NCI-H128 (cell line): ENCODE measurements around the gene TGM2.
"Not testable (repeated sequence)": the region's sequence is repeated elsewhere in the genome, so short reads cannot be mapped to it uniquely, and the experiment has no call there.

ENCODE experiments used
- DNase-seq: peaks from one replicate; lab custom pipeline; 2025; ENCODE audit not compliant: unreplicated experiment; lab: John Stamatoyannopoulos, UW

Gene TGM2

DNA sequence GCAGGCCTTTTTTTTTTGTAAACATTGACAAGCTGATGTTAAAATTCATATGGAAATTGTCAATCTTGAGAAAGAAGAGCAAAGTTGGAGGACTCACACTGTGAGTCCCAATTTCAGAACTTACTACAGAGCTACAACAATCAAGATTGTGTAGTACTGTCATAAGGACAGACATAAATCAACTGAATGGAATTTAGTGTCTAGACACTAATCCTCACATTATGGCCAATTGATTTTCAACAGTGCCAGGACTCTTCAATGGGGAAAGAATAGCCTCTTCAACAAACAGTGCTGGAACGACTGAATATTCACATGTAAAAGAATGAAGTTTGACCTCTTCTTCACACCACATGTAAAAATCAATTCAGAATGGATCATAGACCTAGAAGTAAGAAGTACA, 60.8 kb downstream of the TGM2 start:
- no peak for DNase-seq

DNA sequence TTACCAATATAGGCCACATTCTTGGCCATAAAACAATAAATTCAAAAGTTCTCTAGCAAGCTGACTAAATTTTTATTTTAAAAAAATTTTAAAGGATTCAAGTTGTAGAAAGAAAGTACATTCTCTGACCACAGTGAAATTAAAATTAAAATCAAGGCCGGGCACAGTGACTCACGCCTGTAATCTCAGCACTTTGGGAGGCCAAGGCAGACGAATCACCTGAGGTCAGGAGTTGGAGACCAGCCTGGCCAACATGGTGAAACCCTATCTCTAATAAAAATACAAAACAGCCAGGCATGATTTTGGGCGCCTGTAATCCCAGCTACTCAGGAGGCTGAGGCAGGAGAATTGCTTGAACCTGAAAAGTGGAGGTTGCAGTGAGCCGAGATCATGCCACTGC, 62.9 kb downstream of the TGM2 start:
- DNase-seq, result not testable (repeated sequence)

DNA sequence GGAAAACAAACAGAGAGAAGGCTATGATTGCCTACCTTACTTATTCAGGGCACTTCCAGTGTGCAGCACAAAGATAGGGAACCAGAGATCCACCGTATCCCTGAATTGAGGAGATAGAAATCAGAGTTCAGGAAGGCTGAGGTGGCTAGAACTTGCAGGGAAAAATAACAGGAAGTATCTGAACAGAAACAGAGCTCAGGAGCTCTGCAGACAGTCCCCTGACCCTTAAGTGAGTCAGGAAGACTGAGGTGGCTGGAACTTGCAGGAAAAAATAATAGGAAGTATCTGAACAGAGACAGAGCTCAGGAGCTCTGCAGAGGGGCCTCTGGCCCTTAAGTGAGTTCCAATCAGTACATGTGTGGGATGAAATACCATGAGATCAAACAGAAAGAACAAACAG, 66.1 kb downstream of the TGM2 start:
- DNase-seq, result no peak

DNA sequence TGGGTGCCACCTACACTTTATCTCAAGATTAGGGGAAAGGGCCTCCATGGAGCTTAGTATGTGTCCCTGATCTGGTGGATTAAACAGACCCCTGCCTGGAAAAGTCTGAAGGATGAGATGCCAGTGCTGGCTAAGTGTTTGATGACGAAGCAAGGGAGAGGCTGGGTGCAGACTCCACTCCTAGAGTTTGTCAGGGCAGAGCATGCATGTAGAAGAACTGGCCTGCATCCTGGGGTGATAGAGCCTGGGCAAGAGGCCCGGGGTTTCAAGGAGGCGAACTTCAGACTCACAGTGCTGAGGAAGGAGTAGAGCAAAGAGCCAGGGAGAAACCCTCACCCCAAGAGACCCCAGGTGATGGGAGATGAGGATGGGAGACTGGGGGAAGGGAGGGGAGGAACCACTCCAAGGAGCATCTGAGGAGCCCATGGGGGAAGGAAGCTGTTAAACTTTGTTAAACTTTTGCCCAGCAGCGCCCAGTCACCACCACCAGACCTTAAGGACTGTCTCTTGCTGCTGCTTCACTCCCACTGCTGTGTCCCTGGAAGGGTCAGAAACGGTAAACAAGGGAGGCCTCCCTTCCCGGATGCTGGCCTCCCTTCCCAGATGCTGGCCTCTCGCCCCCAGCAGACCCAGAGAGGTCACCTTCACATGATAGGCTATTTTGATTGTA, 69.9 kb downstream of the TGM2 start:
- no peak for DNase-seq

DNA sequence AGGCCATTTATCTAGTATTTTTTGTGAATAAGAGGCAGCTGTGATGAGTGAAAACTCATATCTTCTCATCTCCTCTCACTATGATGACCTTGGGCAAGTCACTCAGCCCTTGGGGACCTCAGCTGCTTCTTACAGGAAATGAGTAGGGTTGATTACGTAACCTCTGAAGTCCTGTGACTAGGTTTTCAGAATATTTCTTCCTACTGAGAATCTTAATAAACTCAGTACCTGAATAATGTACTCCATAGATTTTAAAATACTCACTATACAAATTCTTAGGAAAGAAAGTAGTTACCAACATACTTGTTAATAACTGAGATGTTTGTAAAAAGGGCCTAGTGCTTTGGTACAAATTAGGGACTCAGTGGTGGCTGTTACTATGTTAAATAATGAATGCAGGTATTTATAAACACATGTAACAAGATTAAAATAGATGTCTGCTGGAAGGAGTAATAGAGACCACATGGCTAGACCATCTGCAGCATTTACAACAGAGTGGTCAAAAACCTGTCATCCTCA, 70.6 kb downstream of the TGM2 start:
- DNase-seq, result no peak

DNA sequence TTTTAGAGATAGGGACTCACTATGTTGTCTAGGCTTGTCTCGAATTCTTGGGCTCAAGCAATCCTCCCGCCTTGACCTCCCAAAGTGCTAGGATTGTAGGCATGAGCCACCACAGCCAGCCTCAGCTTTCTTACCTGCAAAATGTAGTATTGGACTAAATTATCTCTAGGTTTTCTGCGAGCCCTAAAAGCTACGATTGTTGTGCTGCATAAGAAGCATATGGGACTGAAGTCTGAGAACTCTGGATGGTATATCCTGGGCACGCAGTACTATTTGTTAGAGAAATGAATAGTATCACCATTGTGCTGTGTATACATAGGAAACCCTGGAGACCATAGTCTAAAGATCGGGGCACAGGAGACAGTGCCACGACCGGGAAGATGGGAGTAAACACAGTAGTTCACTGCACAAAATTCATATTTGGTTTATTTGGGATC, 71.4 kb downstream of the TGM2 start:
- no peak for DNase-seq

DNA sequence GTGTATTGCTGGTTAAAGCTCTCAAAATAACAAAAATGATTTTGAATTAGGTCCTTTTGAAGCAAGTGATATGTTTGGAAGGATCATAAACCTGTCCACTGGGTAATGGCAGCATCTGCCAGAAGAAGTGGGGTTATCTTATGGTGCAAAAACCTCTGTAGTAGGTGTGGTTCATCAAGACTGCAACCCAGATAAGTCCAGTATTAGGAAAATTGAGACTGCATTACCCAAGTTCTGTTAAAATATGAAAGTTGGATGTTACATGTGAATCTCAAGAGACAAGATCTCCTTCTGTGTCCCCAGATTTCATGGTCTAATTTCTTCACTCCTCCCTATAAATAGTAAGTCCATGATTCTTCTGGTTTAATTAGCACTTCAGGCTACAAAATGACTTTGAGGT, 72.2 kb downstream of the TGM2 start:
- no peak for DNase-seq

DNA sequence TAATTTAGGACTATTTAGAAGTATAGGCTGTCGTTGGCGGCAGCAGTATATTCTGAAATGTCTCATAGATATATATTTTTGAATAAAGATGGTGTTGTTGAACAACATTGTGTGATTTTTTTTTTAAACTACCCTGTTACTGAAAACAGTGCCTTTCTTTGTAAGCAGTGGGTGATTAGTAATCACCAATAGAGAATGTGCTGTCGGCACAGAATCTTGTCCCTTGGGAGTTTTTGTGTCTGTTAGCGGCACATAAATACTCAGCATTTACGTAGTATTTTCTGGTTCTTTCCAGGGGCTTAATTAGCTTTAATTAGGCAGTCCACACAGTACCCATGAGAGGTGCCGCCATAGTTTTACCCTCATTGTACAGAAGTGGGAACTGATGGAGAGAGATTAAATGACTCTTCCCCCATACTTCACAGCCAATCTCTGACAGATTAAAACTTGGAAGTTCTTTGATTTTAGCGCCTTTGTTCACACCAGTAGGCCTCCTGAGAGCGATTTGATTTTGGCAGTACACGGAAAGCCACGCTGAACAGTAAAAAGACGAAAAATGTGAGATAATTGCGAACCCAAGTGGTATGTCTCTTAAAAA, 72.7 kb downstream of the TGM2 start:
- DNase-seq, result no peak

DNA sequence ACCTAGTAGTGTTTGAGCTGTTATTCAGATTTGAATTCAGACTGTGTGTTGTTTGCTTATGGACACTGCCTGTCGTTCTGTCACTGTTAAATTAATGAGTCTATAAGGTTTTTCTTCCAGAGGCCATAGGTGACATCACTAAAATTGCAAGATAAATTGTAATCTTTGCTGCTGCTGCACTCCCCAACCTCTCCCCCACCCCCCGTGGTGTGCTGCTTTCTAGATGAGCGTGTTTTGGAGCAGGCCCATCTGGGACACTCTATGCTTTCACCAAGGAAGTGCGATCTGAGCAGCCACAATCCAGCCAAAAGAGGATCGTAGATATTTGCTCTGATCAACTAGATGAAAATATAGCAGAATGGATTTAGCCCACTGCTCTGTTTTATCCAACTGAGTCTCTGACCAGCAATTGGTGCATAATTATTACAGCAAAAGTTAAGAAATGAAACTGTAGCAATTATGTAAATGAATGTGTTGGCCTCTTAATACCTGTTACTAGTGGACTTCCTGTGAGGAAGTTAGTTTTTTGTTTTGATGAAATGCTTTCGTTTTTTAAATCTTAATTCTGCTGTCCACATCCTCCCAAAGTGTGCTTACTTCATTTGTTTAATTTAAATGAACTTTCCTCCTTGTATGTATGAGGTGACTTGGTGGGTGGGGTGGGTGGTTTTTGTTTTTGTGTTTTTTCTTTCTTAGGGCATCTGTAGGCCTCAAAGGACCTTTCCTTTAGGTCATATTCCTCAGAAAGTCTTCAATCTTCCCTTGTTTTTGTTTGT, 73.4 kb downstream of the TGM2 start:
- DNase-seq, result no peak

DNA sequence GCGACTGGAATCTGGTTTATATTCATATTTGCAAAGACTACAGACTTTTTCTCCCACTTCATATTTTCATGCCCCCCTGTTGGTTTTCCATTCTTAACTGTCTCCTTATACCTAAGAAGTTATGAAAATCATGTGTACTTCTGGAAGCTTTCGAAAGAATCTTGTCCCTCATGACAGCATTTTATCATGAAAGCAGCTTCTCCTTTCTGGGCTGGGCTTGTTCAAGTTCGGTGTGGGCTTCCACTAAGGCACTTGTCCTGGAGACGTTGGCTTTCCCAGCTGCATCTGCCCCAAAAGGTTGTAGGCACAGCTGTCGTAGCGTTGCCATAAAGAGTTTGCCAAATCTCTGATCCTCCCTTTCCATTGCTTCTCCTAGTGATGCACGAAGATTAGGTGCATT, 75.0 kb downstream of the TGM2 start:
- DNase-seq, result no peak

DNA sequence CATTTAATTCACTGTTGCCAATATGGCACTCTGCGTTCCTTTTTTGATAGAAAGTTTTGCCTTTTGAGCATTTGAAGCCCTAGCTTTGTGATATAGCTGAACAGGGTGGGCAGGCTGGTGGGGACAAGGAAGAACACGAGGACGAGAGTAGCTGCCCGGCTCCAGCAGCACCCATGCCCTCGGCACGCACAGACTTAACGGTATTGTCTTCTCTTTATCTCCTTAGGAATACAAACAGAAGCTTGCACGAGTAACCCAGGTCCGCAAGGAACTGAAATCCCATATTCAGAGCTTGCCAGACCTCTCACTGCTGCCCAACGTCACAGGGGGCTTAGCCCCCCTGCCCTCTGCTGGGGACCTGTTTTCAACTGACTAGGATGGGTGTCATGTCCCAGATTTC, 75.6 kb downstream of the TGM2 start:
- no peak for DNase-seq

DNA sequence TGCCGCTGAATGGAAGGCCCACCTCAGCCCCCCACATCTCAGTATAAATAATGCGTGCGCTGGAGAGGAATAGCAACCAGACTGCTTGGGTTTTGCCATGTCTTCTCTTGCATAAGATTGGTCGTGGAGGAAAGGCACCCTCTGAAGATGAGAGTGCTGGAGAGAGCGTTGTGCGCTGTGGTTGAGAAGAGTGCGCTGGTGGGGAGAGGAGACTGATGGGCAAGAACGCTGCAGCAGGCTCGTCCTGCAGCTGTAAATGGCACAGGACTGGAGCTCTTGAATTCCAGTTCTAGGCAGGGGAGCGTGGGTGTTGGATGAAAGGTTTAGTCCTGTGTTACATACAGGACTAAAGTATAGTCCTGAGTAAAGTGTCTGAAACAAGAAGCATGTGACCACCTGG, 80.0 kb downstream of the TGM2 start:
- DNase-seq, result no peak

DNA sequence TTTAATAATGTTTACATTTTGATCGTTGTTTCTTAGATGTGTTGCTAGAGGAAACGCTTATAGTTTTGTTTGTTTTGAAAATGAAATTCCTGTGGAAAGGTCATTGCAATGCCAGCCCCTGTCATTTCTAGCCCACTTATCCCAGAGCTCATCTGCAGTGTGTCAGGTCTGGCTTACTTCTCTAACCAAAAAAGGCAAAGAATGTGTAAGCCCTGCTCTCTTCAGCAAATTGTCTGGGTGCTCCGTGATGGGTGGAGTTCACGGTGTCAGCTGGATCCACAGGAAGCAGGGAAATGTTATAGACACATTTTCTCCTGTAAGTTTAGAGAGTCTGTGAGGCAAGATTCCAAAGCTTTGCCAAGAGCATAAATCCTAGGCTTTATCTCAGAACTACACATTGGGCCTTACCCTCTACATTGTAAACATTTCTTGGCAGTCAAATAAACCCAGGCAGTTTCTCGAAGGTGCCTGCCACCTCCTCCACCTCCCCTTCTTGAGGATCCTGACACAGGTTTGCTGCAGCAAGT, 80.6 kb downstream of the TGM2 start:
- no peak for DNase-seq

DNA sequence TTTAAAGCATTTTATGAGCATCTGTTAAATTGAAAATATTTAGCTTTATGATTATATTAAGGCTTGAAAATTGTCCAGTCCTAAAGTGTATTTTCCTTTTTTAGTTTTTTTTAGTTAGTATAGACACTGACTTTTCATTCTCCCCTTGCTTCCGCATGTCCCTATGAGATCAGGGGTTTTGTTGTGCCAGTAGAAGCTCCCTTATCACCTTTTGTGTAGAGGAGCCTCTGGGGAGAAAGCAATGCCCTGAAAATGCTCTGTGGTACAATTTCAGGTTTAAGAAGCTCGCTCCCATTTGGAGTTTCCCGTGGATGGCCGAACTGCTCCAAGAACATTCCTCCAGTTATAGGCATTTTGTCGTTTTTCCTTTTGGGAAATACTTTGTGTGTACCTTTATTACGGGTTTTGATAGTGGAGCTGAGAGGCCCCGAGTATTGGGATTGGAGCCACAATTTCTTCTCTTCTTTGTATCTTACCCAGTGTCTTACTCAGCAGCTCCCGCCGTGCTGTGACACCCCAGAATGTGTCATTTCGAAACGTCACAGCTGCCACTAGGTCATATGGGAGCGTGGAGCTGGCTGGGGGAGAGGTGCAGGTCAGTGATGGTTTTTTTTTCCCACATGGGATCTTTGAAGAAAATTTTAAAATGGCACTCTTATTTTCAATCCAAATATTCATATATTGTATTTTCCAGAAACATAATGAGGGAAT, 81.6 kb downstream of the TGM2 start:
- no peak for DNase-seq

DNA sequence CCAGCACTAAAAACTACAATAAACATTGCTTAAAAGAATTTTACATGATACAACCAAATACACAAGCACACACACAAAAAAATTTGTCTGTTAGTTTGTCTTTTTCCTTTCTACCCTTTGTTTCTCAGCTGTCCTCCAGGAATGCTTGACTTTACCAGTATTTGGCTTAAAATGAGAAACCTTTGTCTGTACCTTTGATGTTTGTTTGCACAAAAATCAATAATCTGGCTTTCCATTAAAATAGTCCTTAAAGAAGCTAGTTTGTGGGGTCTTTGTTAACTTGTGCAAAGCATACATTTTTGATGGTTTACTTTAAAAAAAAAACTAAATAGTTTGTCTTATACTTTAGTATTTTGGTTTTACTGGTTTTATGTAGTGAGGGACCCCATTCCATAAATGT, 82.2 kb downstream of the TGM2 start:
- no peak for DNase-seq

DNA sequence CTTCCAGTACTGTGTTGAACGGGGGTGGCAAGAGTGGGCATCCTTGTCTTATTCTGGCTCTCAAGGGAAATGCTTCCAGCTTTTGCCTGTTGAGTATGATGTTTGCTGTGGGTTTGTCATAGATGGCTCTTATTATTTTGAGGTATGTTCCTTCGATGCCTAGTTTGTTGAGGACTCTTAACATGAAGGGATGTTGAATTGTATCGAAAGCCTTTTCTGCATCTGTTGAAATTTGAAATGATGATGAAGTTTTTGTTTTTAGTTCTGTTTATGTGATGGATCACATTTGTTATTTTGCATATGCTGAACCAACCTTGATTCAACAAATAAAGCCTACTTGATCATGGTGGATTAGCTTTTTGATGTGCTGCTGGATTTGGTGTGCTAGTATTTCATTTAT, 83.5 kb downstream of the TGM2 start:
- DNase-seq, result no peak

DNA sequence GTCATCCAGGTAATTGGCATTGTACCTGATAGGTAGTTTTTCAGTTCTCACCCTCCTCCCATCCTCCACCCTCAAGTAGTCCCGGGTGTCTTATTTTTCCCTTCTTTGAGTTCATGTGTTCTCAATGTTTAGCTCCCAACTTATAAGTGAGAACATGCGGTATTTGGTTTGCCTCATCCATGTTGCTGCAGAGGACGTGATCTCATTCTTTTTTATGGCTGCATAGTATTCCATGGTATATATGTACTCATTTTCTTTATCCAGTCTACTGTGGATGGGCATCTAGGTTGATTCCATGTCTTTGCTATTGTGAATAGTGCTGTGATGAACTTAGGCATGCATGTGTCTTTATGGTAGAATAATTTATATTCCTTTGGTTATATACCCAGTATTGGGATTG, 85.7 kb downstream of the TGM2 start:
- no peak for DNase-seq

DNA sequence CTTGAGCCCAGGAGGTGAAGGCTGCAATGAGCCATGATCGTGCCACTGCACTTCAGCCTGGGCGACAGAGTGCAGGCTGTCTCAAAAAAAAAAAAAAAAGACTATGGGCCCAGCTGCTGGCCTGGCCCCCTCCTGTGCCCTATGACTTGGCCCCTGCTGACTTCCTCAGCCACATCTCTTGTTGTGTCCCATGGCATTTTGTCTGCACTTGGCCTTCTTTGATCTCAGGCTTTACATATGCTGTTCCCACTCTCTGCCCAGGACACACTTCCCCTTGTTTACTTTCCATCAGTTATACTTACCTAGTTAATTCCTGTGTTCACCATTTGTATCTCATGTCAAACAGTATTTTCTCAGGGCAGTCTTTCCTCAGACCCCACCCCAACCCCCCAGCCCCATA, 87.0 kb downstream of the TGM2 start:
- DNase-seq, result no peak
